Measurements from ENCODE around the gene CSF1. TPM values are rescaled to one million over a fixed set of nuclear protein-coding genes. Genes with fewer than 3 reads are reported as not detected.

Gene CSF1
- total and polyA plus RNA-seq, 2 of the 13 experiments (the other 11 are each of a cell fraction or from before 2014, with no cell fraction given), result 4.6 to 13.3 TPM

DNA sequence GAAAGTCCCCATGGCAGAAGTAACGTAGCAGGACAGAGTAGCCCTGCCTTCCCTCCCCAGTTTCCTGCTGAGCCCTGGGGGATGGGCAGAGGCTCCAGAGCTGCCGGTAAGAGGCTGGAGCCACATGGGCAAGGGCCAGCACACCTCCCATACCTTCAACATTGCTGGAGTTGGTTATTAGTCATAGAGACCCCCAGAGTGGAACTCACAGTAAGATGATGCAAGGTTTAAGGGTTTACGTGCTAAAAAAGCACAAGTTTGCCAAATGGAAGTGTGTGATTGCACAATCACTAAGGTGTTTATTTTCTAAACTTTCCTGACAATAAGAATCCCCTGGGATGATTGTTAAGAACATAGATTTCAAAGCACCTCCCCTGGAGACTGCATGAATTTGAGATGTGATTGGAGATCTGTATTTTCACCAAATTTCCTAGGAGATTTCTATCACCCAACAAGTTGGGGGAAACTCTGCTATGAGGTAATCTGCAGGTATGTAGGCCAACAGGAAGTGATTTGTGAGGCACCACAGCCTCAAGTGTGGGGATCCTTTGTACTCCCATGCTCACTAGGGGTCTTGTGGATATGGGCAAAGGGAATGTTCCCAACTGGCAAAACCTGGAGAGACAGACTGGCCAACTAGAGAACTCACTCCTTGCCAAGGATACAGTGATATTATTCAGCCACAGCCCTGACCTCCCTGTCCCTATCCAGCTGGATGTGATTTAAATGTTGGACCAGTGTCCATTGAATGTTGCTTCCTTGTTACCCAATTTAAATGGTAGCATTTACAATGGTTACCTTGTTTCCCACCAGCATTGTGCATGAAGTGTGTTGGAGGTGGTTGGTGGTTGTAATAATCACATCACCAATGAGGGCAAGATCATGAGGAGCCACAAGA lies 37.1 kb upstream of the CSF1 start (continued):
- TF ChIP-seq ZNF318 (CRISPR knock-in tag; IDR thresholded peaks at IDR 0.05), result no peak
- no peak for TF ChIP-seq SETDB1 (CRISPR knock-in tag; IDR thresholded peaks at IDR 0.05; ENCODE audit: borderline replicate concordance)
- TF ChIP-seq ATF4 (CRISPR knock-in tag; IDR thresholded peaks at IDR 0.05), result peak in 1 of 2 experiments; percentile 31; a peak in 1 of 4 replicates
- no peak for TF ChIP-seq JUND (CRISPR knock-in tag; IDR thresholded peaks at IDR 0.05)
- TF ChIP-seq TCF7 (IDR thresholded peaks at IDR 0.05; ENCODE audit: low read depth), result no peak
- no peak for TF ChIP-seq NCOA1 (CRISPR knock-in tag; IDR thresholded peaks at IDR 0.05)
- no peak for TF ChIP-seq HDAC1 (CRISPR knock-in tag; IDR thresholded peaks at IDR 0.05)

Measured in HepG2 (cell line).